HEK293 (cell line): ENCODE results near the gene PET100.

ENCODE experiments used
- CTCF ChIA-PET: fragments of 350-600 bp; formaldehyde crosslinking; extraction: SDS; loops from one replicate; lab custom pipeline; 2021; ENCODE audit warnings: antibody characterized with exemption; lab: Yijun Ruan, JAX
- POLR2A ChIA-PET: fragments of 300-600 bp; formaldehyde crosslinking; extraction: SDS; loops from one replicate; lab custom pipeline; 2020; ENCODE audit warnings: antibody characterized with exemption, inconsistent platforms; lab: Yijun Ruan, JAX
- H3K27ac ChIP-seq: fragments of 200-500 bp; sonication (Bioruptor generic); 2 replicates; pipeline ENCODE4 v1.5.1; 2014; ENCODE audit warnings: low read depth, low read length, control low read depth, inconsistent platforms; ENCODE audit errors: extremely low read depth
- H3K36me3 ChIP-seq, 2 experiments: fragments of 200-500 bp in 1 of 2; sonication (Bioruptor generic) in 1 of 2; 1 replicate in 1 of 2; 2 replicates in 1 of 2; pipeline ENCODE4 v1.5.1; 2014 to 2017; ENCODE audit warnings: inconsistent platforms in 2 of 2, low read length in 2 of 2; ENCODE audit not compliant: control insufficient read depth in 2 of 2, insufficient read depth in 1 of 2
- H3K4me1 ChIP-seq: fragments of 200-500 bp; sonication (Bioruptor generic); 2 replicates; pipeline ENCODE4 v1.5.1; 2014; ENCODE audit warnings: mild to moderate bottlenecking, low read length, inconsistent platforms; ENCODE audit not compliant: control insufficient read depth, insufficient read depth
- H3K4me3 ChIP-seq: 2 replicates; pipeline ENCODE4 v1.5.1; 2011; ENCODE audit warnings: low read depth, mild to moderate bottlenecking, control low read depth, low read length, moderate library complexity
- H3K9me3 ChIP-seq: fragments of 200-500 bp; sonication (Bioruptor generic); 2 replicates; pipeline ENCODE4 v1.5.1; 2014; ENCODE audit warnings: low read depth, low read length, inconsistent platforms; ENCODE audit not compliant: control insufficient read depth, insufficient read depth
- GLI2 ChIP-seq: fragments of 450-650 bp; formaldehyde crosslinking; IDR thresholded peaks from 2 replicates; pipeline ENCODE4; 2017; ENCODE audit warnings: missing biosample characterization, missing genetic modification characterization, low read depth, borderline replicate concordance
- KLF1 ChIP-seq: fragments of 450-650 bp; formaldehyde crosslinking; IDR thresholded peaks from 2 replicates; pipeline ENCODE4 v1.5.1; 2016; ENCODE audit warnings: missing biosample characterization, missing genetic modification characterization
- KLF10 ChIP-seq: fragments of 450-650 bp; IDR thresholded peaks from 2 replicates; pipeline ENCODE4 v1.5.1; 2018; ENCODE audit warnings: missing biosample characterization, mild to moderate bottlenecking, missing genetic modification characterization
- MYNN ChIP-seq: fragments of 450-650 bp; formaldehyde crosslinking; IDR thresholded peaks from 2 replicates; pipeline ENCODE4 v1.5.1; 2016; ENCODE audit warnings: missing biosample characterization, missing genetic modification characterization, borderline replicate concordance
- MZF1 ChIP-seq: fragments of 450-650 bp; formaldehyde crosslinking; IDR thresholded peaks from 2 replicates; pipeline ENCODE4 v1.5.1; 2017; ENCODE audit warnings: missing biosample characterization, missing genetic modification characterization, borderline replicate concordance
- SP2 ChIP-seq: fragments of 450-650 bp; formaldehyde crosslinking; IDR thresholded peaks from 2 replicates; pipeline ENCODE4 v1.5.1; 2016; ENCODE audit warnings: missing biosample characterization, missing genetic modification characterization
- SP3 ChIP-seq: fragments of 450-650 bp; formaldehyde crosslinking; IDR thresholded peaks from 2 replicates; pipeline ENCODE4 v1.5.1; 2016; ENCODE audit warnings: missing biosample characterization, missing genetic modification characterization
- TCF7L2 ChIP-seq: IDR thresholded peaks from 2 replicates; pipeline ENCODE4 v1.6.1; 2011; ENCODE audit warnings: low read depth, mild to moderate bottlenecking, inconsistent platforms, low read length, moderate library complexity, borderline replicate concordance
- ZBTB17 ChIP-seq: fragments of 450-650 bp; formaldehyde crosslinking; IDR thresholded peaks from 2 replicates; pipeline ENCODE4 v1.5.1; 2016; ENCODE audit warnings: missing biosample characterization, missing genetic modification characterization
- ZBTB26 ChIP-seq: fragments of 450-650 bp; formaldehyde crosslinking; optimal IDR thresholded peaks from 2 replicates; pipeline ENCODE3; 2016; ENCODE audit warnings: missing biosample characterization, mild to moderate bottlenecking, missing genetic modification characterization
- ZBTB48 ChIP-seq: fragments of 450-650 bp; formaldehyde crosslinking; IDR thresholded peaks from 2 replicates; pipeline ENCODE4 v1.5.1; 2016; ENCODE audit warnings: missing biosample characterization, missing genetic modification characterization
- ZBTB8A ChIP-seq: fragments of 450-650 bp; formaldehyde crosslinking; IDR thresholded peaks from 2 replicates; pipeline ENCODE4 v1.5.1; 2016; ENCODE audit warnings: missing biosample characterization, missing genetic modification characterization
- ZFP37 ChIP-seq: fragments of 450-650 bp; formaldehyde crosslinking; IDR thresholded peaks from 2 replicates; pipeline ENCODE4 v1.5.1; 2016; ENCODE audit warnings: missing biosample characterization, missing genetic modification characterization
- ZNF132 ChIP-seq: fragments of 450-650 bp; formaldehyde crosslinking; IDR thresholded peaks from 2 replicates; pipeline ENCODE4 v1.5.1; 2017; ENCODE audit warnings: missing biosample characterization, missing genetic modification characterization, borderline replicate concordance
- ZNF214 ChIP-seq: fragments of 450-650 bp; formaldehyde crosslinking; IDR thresholded peaks from 2 replicates; pipeline ENCODE4 v1.5.1; 2017; ENCODE audit warnings: missing biosample characterization, mild to moderate bottlenecking, missing genetic modification characterization, borderline replicate concordance
- ZNF24 ChIP-seq: fragments of 450-650 bp; formaldehyde crosslinking; IDR thresholded peaks from 2 replicates; pipeline ENCODE4 v1.5.1; 2016; ENCODE audit warnings: missing biosample characterization, missing genetic modification characterization
- ZNF37A ChIP-seq: fragments of 450-650 bp; IDR thresholded peaks from 2 replicates; pipeline ENCODE4 v1.5.1; 2018; ENCODE audit warnings: missing biosample characterization, missing genetic modification characterization
- ZNF404 ChIP-seq: fragments of 450-650 bp; formaldehyde crosslinking; IDR thresholded peaks from 2 replicates; pipeline ENCODE4 v1.5.1; 2017; ENCODE audit warnings: missing biosample characterization, missing genetic modification characterization
- ZNF560 ChIP-seq: fragments of 450-650 bp; formaldehyde crosslinking; IDR thresholded peaks from 2 replicates; pipeline ENCODE4 v1.5.1; 2017; ENCODE audit warnings: missing biosample characterization, missing genetic modification characterization, borderline replicate concordance
- ZNF596 ChIP-seq: fragments of 450-650 bp; IDR thresholded peaks from 2 replicates; pipeline ENCODE4 v1.5.0; 2018; ENCODE audit warnings: missing biosample characterization, mild to moderate bottlenecking, missing genetic modification characterization, moderate library complexity
- ZNF621 ChIP-seq: fragments of 450-650 bp; formaldehyde crosslinking; IDR thresholded peaks from 2 replicates; pipeline ENCODE4 v1.5.1; 2017; ENCODE audit warnings: missing biosample characterization, missing genetic modification characterization
- ZNF692 ChIP-seq: fragments of 450-650 bp; formaldehyde crosslinking; IDR thresholded peaks from 2 replicates; pipeline ENCODE4 v1.5.1; 2016; ENCODE audit warnings: missing biosample characterization, missing genetic modification characterization
- TF ChIP-seq, protein P1 (sequence below): fragments of 450-650 bp; formaldehyde crosslinking; IDR thresholded peaks from 2 replicates; pipeline ENCODE4 v1.5.1; 2016; ENCODE audit warnings: missing biosample characterization, missing genetic modification characterization, borderline replicate concordance
- TF ChIP-seq, protein P2 (sequence below): fragments of 450-650 bp; formaldehyde crosslinking; IDR thresholded peaks from 2 replicates; pipeline ENCODE4; 2016; ENCODE audit warnings: missing biosample characterization, missing genetic modification characterization

Gene PET100

DNA sequence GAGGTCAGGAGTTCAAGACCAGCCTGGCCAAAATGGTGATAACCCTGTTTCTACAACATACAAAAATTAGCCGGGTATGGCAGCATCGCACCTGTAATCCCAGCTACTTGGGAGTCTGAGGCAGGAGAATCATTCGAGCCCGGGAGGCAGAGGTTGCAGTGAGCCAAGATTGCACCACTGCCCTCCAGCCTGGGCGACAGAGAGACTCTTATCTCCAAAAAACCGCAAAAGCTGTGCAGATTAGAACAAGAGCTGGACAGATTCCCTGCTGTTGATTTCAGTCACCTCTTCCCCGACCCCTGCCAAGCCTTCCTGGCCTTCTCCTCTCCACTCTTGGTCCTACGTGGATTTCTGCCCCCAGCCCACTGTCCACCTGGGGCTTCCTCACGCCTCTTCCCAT lies 25.7 kb upstream of the PET100 start:
- POLR2A ChIA-PET, result no interaction called here
- H3K9me3 ChIP-seq, result no peaks in the 10 kb centered on the region
- H3K36me3 ChIP-seq, result peaks cover 5 to 16% of the 10 kb centered on the region in 2 experiments; a peak in 2 of 3 replicates
- CTCF ChIA-PET, result interaction anchor here (0.6 kb wide), 1 partner anchor 40 kb away, joined by 5 read pairs; no protein-coding TSS in a partner anchor
- no peak overlapping the region for H3K4me3 ChIP-seq
- TF ChIP-seq ZBTB48 (tag by site-specific recombination), result 0 out of 2 replicates have a peak, but pooled peaks have one; percentile 7
- TF ChIP-seq ZBTB17 (tag by site-specific recombination), result 0 out of 2 replicates have a peak, but pooled peaks have one; percentile 5
- TF ChIP-seq ZBTB8A (tag by site-specific recombination), result no peak
- no peak overlapping the region for H3K27ac ChIP-seq
- no peaks in the 10 kb centered on the region; the same call in 1 of the 2 replicates for H3K4me1 ChIP-seq

- ChIA-PET CTCF (interaction anchor here (1.2 to 1.3 kb wide), 3 partner anchors 9 to 75 kb away, joined by 5 to 9 read pairs (median 6); partner anchors contain the start of gene TRAPPC5), POLR2A (interaction anchor here (0.5 to 1.4 kb wide), 8 partner anchors 10 to 536 kb away, joined by 3 to 9 read pairs (median 4); partner anchors contain the start of genes CAMSAP3, PET100, XAB2 and ZNF557)
- Histone ChIP-seq H3K4me1 (no peaks in the 10 kb centered on the region; the same call in 1 of the 2 replicates), H3K36me3 (peaks cover 8 to 27% of the 10 kb centered on the region in 2 experiments; a peak in 2 of 3 replicates), H3K9me3 (no peaks in the 10 kb centered on the region), H3K27ac (no peak overlapping the region), H3K4me3 (no peak overlapping the region)
- TF ChIP-seq ZBTB17 (tag by site-specific recombination) (peak; percentile 56), ZFP37 (tag by site-specific recombination) (no peak), ZNF24 (tag by site-specific recombination) (no peak), ZNF621 (tag by site-specific recombination) (no peak), ZNF404 (tag by site-specific recombination) (no peak), KLF10 (no peak), SP2 (tag by site-specific recombination) (peak; percentile 70), MYNN (no peak), ZNF132 (tag by site-specific recombination) (no peak), TCF7L2 (no peak), ZNF596 (tag by site-specific recombination) (no peak), MZF1 (tag by site-specific recombination) (no peak), ZNF37A (tag by site-specific recombination) (no peak), KLF1 (tag by site-specific recombination) (no peak), SP3 (tag by site-specific recombination) (peak; percentile 85), ZBTB26 (tag by site-specific recombination) (no peak), GLI2 (tag by site-specific recombination) (no peak), ZNF560 (no peak), ZNF692 (no peak), ZNF214 (no peak)
- TF ChIP-seq, protein P1, sequence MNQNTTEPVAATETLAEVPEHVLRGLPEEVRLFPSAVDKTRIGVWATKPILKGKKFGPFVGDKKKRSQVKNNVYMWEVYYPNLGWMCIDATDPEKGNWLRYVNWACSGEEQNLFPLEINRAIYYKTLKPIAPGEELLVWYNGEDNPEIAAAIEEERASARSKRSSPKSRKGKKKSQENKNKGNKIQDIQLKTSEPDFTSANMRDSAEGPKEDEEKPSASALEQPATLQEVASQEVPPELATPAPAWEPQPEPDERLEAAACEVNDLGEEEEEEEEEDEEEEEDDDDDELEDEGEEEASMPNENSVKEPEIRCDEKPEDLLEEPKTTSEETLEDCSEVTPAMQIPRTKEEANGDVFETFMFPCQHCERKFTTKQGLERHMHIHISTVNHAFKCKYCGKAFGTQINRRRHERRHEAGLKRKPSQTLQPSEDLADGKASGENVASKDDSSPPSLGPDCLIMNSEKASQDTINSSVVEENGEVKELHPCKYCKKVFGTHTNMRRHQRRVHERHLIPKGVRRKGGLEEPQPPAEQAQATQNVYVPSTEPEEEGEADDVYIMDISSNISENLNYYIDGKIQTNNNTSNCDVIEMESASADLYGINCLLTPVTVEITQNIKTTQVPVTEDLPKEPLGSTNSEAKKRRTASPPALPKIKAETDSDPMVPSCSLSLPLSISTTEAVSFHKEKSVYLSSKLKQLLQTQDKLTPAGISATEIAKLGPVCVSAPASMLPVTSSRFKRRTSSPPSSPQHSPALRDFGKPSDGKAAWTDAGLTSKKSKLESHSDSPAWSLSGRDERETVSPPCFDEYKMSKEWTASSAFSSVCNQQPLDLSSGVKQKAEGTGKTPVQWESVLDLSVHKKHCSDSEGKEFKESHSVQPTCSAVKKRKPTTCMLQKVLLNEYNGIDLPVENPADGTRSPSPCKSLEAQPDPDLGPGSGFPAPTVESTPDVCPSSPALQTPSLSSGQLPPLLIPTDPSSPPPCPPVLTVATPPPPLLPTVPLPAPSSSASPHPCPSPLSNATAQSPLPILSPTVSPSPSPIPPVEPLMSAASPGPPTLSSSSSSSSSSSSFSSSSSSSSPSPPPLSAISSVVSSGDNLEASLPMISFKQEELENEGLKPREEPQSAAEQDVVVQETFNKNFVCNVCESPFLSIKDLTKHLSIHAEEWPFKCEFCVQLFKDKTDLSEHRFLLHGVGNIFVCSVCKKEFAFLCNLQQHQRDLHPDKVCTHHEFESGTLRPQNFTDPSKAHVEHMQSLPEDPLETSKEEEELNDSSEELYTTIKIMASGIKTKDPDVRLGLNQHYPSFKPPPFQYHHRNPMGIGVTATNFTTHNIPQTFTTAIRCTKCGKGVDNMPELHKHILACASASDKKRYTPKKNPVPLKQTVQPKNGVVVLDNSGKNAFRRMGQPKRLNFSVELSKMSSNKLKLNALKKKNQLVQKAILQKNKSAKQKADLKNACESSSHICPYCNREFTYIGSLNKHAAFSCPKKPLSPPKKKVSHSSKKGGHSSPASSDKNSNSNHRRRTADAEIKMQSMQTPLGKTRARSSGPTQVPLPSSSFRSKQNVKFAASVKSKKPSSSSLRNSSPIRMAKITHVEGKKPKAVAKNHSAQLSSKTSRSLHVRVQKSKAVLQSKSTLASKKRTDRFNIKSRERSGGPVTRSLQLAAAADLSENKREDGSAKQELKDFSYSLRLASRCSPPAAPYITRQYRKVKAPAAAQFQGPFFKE, result no peak
- TF ChIP-seq, protein P2, sequence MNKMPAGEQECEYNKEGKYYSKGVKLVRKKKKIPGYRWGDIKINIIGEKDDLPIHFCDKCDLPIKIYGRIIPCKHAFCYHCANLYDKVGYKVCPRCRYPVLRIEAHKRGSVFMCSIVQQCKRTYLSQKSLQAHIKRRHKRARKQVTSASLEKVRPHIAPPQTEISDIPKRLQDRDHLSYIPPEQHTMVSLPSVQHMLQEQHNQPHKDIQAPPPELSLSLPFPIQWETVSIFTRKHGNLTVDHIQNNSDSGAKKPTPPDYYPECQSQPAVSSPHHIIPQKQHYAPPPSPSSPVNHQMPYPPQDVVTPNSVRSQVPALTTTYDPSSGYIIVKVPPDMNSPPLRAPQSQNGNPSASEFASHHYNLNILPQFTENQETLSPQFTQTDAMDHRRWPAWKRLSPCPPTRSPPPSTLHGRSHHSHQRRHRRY (tag by site-specific recombination), result no peak
Measured at GRCh38 chr19:7605490-7606222, 23.9 kb upstream of the PET100 start.
